GM23248 (cell line): ENCODE measurements around the gene FBLN2.

Experiments
- EZH2 ChIP-seq: fragments of 200-600 bp; sonication (generic); IDR thresholded peaks from 2 replicates; pipeline ENCODE4 v1.6.1; 2018; ENCODE audit warnings: antibody characterized with exemption, mild to moderate bottlenecking; ENCODE audit not compliant: insufficient read depth, poor library complexity, severe bottlenecking
- EZH2phosphoT487 ChIP-seq: fragments of 200-600 bp; sonication (generic); IDR thresholded peaks from 2 replicates; pipeline ENCODE4 v1.6.1; 2018; ENCODE audit warnings: antibody characterized with exemption, moderate library complexity, mild to moderate bottlenecking, low read depth; ENCODE audit not compliant: insufficient read depth

- TF ChIP-seq EZH2, result no peak
- TF ChIP-seq EZH2phosphoT487, result no peak
Measured at GRCh38 chr3:13581485-13582365, 32.8 kb downstream of the FBLN2 start.
